Brain microvascular endothelial cell (primary cell): ENCODE data around the gene SLCO3A1.

Source experiments
- DNase-seq: peaks from one replicate; pipeline ENCODE4 v3.0.0-alpha.2; 2020
- H3K27ac ChIP-seq: fragments of 250-450 bp; sonication (Bioruptor Pico); 2 replicates; pipeline ENCODE4 v1.5.1; 2020; ENCODE audit warnings: mild to moderate bottlenecking, moderate library complexity
- H3K27me3 ChIP-seq: fragments of 250-450 bp; sonication (Bioruptor Pico); replicated peaks from 2 replicates; pipeline ENCODE4 v1.5.1; 2020; ENCODE audit warnings: mild to moderate bottlenecking
- H3K36me3 ChIP-seq: fragments of 250-450 bp; sonication (Bioruptor Pico); replicated peaks from 2 replicates; pipeline ENCODE4 v1.5.1; 2020; ENCODE audit warnings: mild to moderate bottlenecking
- H3K4me3 ChIP-seq: 2 replicates; pipeline ENCODE4 v1.5.1; 2011; ENCODE audit warnings: low read depth, mild to moderate bottlenecking, control low read depth, low read length, moderate library complexity
- CTCF ChIP-seq: IDR thresholded peaks from 2 replicates; pipeline ENCODE4 v1.5.1; 2011; ENCODE audit warnings: low read depth, mild to moderate bottlenecking, moderate library complexity, low read length, control low read depth, inconsistent platforms; ENCODE audit errors: missing control alignments
- in situ Hi-C: cut with HindIII; loops from 2 replicates; pipeline ENCODE4 v1.10.0; 2017; ENCODE audit warnings: low sequenced_read_pairs, low pct_ligation_motif_present

The SLCO3A1 gene

DNA sequence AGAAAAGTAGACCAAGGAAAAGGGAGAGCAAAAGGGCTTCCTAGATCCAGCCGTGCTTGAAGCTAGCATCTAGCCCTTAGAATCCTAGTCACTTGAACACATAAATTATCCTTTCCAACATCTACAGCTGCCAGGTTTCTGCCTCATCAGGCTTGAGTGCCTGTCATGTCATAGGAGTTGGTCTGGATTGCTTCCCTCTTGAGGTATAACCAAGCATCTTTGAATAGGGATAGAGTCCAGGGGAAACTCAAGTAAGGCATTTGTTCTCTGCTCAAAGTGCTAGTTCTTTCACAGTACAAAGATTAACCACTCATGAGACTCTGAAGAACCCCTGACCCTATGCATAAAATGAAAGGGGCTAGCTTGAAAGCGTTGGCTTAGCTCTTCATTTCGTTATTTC lies 72.3 kb downstream of the SLCO3A1 start:
- no peak for DNase-seq
- Histone ChIP-seq H3K36me3 (no peaks in the 10 kb centered on the region), H3K27me3 (no peaks in the 10 kb centered on the region), H3K27ac (no peak overlapping the region), H3K4me3 (no peak overlapping the region)
- in situ Hi-C loops = no loop called here
- TF ChIP-seq CTCF = no peak

DNA sequence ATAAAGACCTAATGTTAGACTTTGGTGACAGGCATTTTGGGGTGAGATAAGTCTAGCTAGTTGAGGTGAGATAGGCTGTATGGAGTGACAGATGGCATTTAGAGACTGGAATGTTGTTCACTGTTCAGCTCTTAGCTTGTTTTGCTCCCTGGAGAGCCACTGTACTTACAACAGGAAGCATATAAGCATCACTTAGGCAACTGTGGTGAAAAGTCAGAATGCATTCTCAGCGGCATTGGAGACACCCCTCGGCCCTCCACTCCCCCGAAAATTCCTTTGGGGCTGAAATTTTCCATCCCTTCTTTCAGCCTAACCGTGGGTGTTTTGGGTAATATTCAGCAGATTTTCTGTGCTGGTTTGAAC lies 73.4 kb downstream of the SLCO3A1 start:
- no peak for DNase-seq

DNA sequence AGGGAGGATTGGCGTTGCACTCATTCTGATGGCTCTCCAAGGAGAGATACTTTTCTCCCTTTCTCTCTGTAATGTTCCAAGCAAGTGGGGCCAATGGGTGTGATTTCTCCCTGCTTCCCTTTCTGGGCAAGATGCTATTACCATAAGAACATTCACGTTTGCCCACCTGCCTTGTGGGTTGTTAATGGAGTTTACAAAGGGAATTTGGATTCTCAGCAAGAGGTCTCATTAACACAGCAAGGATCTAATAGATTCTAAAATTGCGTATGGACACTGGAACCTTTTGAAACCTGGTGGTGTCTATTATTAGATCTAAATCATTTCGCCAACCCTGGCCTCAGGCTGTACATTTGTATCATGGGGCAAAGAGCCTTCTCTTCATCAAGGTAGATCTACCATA lies 74.1 kb downstream of the SLCO3A1 start:
- TF ChIP-seq CTCF = no peak
- Histone ChIP-seq H3K27me3 (no peaks in the 10 kb centered on the region), H3K36me3 (no peaks in the 10 kb centered on the region), H3K4me3 (no peak overlapping the region), H3K27ac (no peak overlapping the region)
- no peak for DNase-seq
- in situ Hi-C loops = no loop called here

More for the DNA sequence above, 73.4 kb downstream of the SLCO3A1 start:
- no peaks in the 10 kb centered on the region for H3K36me3 ChIP-seq
- H3K27ac ChIP-seq = no peak overlapping the region
- H3K27me3 ChIP-seq = no peaks in the 10 kb centered on the region
- TF ChIP-seq CTCF = no peak
- in situ Hi-C loops = no loop called here
- no peak overlapping the region for H3K4me3 ChIP-seq

DNA sequence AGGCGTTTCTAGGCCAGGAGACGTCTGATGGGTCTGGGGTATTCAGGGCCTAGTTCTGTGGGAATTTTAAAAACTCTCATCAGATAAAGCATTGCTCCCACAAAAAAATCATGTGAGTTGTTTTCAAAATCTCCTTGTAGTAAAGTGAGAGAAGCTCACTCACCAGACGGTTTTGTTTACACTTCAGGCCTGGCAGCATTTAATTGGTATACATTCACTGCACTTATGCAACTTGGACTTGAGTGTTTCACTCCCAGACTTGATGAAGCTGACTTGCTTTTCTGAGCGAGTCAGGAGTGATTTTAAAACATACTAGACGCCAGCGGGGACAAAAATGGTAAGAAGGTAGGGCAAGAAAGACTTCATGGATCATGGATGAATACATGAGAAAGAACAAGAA lies 75.2 kb downstream of the SLCO3A1 start:
- no peak for DNase-seq
- in situ Hi-C loops = no loop called here
- Histone ChIP-seq H3K27me3 (no peaks in the 10 kb centered on the region), H3K27ac (no peak overlapping the region), H3K4me3 (no peak overlapping the region), H3K36me3 (no peaks in the 10 kb centered on the region)
- TF ChIP-seq CTCF = no peak

- H3K36me3 ChIP-seq = no peaks in the 10 kb centered on the region
- no peaks in the 10 kb centered on the region for H3K27me3 ChIP-seq
- no peak for DNase-seq
- in situ Hi-C loops = no loop called here
- H3K27ac ChIP-seq = no peak overlapping the region
- no peak for TF ChIP-seq CTCF
- no peak overlapping the region for H3K4me3 ChIP-seq
These were observed 76.0 kb downstream of the SLCO3A1 start for GRCh38 chr15:91929509-91929908.

- no peak overlapping the region for H3K27ac ChIP-seq
- TF ChIP-seq CTCF = no peak
- H3K36me3 ChIP-seq = no peaks in the 10 kb centered on the region
- H3K4me3 ChIP-seq = no peak overlapping the region
- in situ Hi-C loops = no loop called here
- H3K27me3 ChIP-seq = no peaks in the 10 kb centered on the region
- no peak for DNase-seq
These were observed 76.6 kb downstream of the SLCO3A1 start for GRCh38 chr15:91930092-91930491.
